Measurements from ENCODE around the gene LRFN4.

The LRFN4 gene

GRCh38 chr11:66858186-66858938 lies 1.5 kb downstream of the LRFN4 start:
- no peak for DNase-seq (ENCODE audit: low read depth in 2 of 2)

- DNase-seq (ENCODE audit: low read depth in 2 of 2) = no peak
These were observed 2.2 kb downstream of the LRFN4 start for GRCh38 chr11:66858939-66859685.

GRCh38 chr11:66859686-66860448 lies 3.0 kb downstream of the LRFN4 start:
- DNase-seq (ENCODE audit: low read depth in 2 of 2) = no peak

- DNase-seq (ENCODE audit: low read depth in 2 of 2) = no peak
These were observed 3.6 kb downstream of the LRFN4 start for GRCh38 chr11:66860449-66860831.

GRCh38 chr11:66861038-66861773 lies 4.3 kb downstream of the LRFN4 start:
- no peak for DNase-seq (ENCODE audit: low read depth in 2 of 2)

GRCh38 chr11:66861774-66862558 lies 5.1 kb downstream of the LRFN4 start:
- no peak for DNase-seq (ENCODE audit: low read depth in 2 of 2)

- DNase-seq (ENCODE audit: low read depth in 2 of 2) = no peak
These were observed 5.7 kb downstream of the LRFN4 start for GRCh38 chr11:66862559-66863037.

- DNase-seq (ENCODE audit: low read depth in 2 of 2) = no peak
These were observed 6.7 kb downstream of the LRFN4 start for GRCh38 chr11:66863428-66864125.

GRCh38 chr11:66864172-66864901 lies 7.5 kb downstream of the LRFN4 start:
- DNase-seq (ENCODE audit: low read depth in 2 of 2) = no peak

- no peak for DNase-seq (ENCODE audit: low read depth in 2 of 2)
These were observed 8.2 kb downstream of the LRFN4 start for GRCh38 chr11:66864924-66865697.

- DNase-seq (ENCODE audit: low read depth in 2 of 2) = no peak
These were observed 9.1 kb downstream of the LRFN4 start for GRCh38 chr11:66866007-66866406.

GRCh38 chr11:66866511-66866986 lies 9.7 kb downstream of the LRFN4 start:
- DNase-seq (ENCODE audit: low read depth in 2 of 2) = no peak

GRCh38 chr11:66867425-66868040 lies 10.7 kb downstream of the LRFN4 start:
- DNase-seq (ENCODE audit: low read depth in 2 of 2) = no peak

GRCh38 chr11:66868082-66868725 lies 11.3 kb downstream of the LRFN4 start:
- no peak for DNase-seq (ENCODE audit: low read depth in 2 of 2)

GRCh38 chr11:66868726-66869566 lies 12.1 kb downstream of the LRFN4 start:
- no peak for DNase-seq (ENCODE audit: low read depth in 2 of 2)

GRCh38 chr11:66869567-66869870 lies 12.7 kb downstream of the LRFN4 start:
- DNase-seq (ENCODE audit: low read depth in 2 of 2) = no peak

- DNase-seq (ENCODE audit: low read depth in 2 of 2) = no peak
These were observed 13.3 kb downstream of the LRFN4 start for GRCh38 chr11:66870131-66870530.
